ENCODE measurements around the gene EME2.

EME2 gene

GRCh38 chr16:1745900-1746692, 26.5 kb upstream of the EME2 start:
- DNase-seq: no peak

- no peak for DNase-seq
Measured at GRCh38 chr16:1746693-1747195, 25.9 kb upstream of the EME2 start.

- DNase-seq: no peak
Measured at GRCh38 chr16:1747934-1748333, 24.7 kb upstream of the EME2 start.

DNA sequence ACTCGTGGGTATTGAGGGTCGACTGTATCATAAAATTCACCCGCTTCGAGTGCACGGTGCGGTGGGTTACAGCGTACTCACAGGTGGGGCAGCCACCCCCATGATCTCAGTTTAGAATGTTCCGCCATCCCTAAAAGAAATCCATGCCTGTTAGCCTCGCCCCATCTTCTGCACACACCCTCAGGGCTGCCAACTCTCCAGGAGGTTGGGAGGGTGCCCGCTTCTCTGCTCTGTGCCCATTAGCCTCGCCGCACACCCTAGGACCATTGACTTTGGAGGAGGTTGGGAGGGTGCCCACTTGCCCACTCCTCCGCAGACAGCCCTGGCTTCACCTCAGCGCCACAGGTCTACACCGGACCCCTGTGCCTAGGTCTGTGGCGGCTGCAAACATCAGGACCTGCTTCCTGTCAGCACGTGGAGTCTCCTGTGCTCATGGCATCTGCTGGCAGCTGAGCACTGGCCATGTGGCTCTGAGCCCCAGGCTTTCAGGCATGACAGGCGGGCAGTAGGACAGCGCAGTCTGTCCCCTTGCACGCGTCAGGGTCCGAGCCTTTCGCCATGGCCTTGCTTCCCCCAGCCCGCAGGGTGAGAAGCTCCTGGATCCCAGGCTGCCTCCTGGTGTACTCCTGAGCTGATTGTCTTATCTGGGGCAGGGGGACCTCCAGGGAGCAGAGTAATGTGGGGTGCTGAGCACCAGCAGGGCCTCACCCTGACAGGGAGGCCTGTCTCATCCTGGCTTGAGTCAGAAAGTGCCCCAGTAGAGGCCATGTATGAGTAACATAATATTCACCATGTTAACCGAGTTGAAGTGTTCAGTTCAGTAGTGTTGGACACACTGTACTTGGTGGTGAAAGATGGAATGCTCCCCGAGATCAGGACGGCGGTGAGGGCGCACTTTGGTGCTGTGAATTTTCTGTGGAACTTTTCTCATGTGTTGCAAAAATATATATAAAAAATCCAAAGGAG, 23.2 kb upstream of the EME2 start:
- DNase-seq: no peak

DNA sequence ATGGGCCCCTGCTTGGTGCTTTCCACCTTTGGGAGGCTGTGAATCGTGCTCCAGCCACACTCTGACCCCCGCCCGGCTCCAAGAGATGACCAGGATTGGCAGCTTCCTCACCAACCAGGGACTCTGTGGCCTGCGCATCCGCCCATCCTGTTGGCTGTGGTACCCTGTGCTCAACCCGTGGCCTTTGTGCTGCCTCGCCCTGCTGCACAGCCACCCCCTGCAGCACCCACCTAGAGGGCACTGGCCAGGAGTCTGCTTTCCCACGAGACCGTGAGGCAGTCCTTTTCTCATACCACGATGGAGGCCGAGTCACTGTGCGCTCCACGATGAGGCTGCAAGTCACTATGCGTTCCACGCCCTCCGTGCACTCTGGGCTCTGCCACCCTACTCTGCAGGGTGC, 20.7 kb upstream of the EME2 start:
- no peak for DNase-seq

- no peak for DNase-seq
Measured at GRCh38 chr16:1752853-1753252, 19.8 kb upstream of the EME2 start.

DNA sequence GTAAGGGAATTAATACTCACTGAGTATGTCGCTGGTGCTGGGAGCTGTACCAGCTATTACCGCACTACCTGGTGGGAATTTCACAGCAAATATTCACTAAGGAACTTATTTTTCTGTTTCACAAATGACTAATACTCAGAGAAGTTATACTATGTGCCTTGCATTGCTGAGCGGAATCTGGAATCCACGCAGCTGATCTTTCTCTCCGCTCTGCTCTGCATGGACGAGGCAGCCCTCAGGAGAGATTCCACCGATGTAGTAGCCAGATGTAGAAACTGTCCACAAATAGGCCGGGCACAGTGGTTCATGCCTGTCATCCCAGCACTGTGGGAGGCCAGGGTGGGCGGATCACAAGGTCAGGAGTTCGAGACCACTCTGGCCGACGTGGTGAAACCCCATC, 18.4 kb upstream of the EME2 start:
- DNase-seq: no peak

DNA sequence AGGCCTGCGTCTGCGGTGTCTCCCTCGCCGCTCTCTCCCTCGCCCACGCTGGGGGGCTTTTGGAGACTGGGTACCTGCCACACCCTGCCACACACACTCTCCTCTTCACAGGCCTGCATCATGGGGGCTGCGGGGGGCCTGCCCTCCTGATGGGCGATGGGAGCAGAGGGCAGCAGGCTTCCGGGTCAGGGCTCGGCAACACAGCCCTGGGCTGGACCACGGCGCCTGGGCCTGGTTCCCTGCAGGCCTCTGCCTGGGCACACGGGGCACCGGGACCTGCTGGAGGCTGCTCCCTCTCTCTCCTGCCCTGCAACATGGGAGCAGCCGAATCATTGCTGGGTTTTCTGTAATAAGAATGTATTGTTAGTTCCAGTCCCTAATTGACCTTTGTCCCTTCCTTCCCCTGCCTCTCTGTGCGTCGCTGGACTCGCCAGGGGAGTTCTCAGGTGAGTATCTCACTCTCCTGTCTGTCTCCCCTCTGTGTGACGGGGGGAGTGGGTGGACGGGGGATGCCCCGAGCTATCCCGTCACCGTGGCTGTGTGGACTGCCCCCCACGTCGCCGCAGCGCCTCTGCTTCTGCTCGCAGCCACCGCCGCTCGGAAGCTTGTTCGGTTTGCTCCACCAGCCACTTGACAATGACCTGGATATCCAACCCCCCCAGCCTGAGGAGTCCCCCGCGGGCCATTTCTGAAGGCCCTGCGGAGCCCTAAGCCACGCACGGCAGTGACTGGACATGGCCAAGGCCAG, 14.7 kb upstream of the EME2 start:
- DNase-seq: no peak

GRCh38 chr16:1758923-1759322, 13.7 kb upstream of the EME2 start:
- no peak for DNase-seq

DNA sequence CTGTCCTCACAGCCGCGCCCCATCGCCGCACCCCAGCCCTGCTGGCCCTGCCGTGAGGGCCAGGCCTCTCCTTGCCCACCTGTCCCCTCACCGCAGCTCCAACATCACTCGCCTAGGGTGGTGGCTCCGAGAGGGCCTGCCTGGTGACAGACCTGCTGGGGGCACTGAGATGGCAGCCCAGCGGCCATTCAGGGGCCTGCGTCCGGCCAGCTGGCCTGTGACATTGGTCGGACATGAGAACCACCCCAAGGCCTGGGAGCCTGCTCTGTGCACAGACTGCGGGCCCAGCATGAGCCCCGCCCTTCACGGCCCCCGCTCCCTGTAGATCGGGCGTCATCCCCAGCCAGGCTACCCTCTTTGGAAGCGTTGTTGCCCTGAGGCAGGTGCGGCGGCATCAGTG, 13.1 kb upstream of the EME2 start:
- DNase-seq: no peak

- no peak for DNase-seq
Measured at GRCh38 chr16:1760911-1761310, 11.7 kb upstream of the EME2 start.

GRCh38 chr16:1761751-1762150, 10.9 kb upstream of the EME2 start:
- no peak for DNase-seq

DNA sequence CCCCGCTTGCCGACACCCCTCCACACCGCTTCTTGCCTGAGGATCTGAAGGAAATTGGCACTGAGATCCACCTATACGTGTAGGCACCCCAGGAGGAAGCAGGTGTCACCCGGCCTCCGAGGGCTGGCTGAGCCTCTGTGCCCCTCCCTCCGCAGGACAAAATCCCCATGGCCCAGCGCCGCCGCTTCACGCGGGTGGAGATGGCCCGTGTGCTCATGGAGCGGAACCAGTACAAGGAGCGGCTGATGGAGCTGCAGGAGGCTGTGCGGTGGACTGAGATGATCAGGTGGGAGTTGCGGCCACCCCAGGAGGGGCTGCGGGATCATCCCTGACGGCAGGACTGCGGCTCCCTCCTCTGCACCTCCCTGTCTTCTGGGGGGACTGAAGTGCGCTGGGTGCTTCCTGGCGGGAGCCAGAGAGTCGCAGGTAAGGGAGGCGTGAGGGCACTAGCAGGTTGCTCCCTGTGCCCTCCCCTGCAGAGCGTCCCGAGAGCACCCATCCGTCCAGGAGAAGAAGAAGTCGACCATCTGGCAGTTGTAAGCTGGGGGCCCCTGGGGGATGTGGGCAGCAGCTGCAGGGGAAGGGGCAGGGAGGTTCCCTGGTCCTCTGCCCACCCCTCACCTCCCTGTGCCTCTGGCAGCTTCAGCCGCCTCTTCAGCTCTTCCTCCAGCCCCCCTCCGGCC, 10.3 kb upstream of the EME2 start:
- no peak for DNase-seq

DNA sequence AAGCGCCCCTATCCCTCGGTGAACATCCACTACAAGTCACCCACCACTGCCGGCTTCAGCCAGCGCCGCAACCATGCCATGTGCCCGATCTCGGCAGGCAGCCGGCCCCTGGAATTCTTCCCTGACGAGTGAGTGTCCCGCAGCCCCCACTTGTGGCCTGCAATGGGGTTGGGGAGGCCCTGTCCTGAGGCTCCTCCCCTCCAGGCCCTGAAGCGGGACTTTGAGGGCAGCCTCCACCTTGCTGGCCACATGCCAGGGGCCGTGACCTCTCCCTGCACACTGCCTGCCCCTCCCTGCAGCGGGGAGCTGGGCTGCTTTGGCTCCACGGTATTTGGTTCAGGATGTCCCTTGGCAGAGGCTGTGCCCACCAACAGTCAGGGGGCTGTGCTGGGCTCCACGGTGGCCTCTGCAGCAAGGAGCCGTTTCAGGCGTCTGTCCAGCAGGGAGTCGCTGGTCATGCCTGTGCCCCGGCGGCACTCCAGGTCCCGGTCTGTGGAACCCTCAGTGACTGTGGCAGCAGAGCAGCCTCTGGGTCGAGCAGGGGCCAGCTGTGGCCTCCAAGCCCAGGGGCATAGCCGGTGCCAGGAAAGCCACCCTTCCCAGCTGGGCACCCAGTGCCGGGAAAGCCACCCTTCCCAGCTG, 9.6 kb upstream of the EME2 start:
- no peak for DNase-seq

DNA sequence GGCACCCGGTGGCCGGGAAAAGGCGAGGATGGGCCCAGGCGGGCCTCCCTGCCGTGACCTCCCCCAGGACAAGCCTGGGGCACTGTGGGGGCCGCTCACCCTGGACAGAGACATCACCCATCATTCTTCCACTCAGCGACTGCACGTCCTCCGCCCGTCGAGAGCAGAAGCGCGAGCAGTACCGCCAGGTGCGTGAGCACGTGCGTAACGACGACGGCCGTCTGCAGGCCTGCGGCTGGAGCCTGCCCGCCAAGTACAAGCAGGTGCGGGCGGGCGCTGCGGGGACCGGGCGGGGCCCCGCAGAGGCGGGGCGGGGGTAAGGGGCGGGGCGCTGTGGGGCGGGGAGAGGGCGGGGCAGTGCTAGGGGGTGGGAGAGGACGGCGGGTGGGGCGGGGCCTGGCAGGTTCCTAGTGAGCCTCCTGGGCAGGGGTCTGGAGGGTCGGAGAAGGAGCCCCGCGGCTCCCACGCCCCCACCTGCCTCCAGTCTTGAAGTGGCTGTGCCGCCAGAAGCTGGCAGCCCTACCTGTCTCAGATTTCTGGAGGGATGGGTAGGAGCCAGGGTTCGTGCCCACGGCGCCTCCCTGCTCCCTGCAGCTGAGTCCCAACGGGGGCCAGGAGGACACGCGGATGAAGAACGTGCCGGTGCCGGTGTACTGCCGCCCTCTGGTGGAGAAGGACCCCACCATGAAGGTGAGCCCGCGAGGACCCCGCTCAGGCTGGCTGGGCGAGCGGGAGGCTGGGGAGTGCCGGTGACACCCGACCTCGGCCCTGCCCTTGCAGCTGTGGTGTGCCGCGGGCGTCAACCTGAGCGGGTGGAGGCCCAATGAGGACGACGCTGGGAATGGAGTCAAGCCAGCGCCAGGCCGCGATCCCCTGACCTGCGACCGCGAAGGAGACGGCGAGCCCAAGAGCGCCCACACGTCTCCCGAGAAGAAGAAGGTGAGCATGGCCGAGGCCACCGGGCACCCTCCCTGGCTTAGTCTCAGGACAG, 8.8 kb upstream of the EME2 start:
- no peak for DNase-seq

DNA sequence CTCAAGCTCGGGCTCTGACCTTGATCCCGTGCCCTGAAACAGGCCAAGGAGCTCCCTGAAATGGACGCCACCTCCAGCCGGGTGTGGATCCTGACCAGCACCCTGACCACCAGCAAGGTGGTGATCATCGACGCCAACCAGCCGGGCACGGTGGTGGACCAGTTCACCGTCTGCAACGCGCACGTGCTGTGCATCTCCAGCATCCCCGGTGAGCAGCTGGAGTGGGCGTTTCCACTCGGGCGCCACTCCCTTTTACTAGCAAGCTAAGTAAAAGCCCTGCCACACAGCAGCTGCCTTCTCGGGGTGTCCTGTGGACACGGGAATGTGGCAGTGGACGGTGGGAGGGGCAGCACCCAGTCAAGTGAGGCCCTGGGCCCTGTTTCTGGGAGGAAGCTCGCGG, 7.6 kb upstream of the EME2 start:
- no peak for DNase-seq

- no peak for DNase-seq
Measured at GRCh38 chr16:1765826-1766225, 6.8 kb upstream of the EME2 start.

DNA sequence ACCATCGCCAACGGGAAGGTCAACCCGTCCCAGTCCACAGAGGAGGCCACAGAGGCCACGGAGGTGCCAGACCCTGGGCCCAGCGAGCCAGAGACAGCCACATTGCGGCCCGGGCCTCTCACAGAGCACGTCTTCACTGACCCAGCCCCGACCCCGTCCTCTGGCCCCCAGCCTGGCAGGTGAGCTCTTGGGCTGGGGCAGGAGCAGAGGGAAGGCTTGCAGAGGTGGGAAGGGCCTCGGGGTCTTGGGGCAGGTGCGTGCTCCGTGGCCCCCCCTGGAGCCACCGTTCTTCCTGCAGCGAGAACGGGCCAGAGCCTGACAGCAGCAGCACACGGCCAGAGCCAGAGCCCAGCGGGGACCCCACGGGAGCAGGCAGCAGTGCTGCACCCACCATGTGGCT, 6.4 kb upstream of the EME2 start:
- DNase-seq: no peak

GRCh38 chr16:1766701-1767100, 5.9 kb upstream of the EME2 start:
- no peak for DNase-seq

GRCh38 chr16:1767116-1767994, 5.3 kb upstream of the EME2 start:
- DNase-seq: no peak
